Endothelial cell of umbilical vein (primary cell): ENCODE results near the gene RNF32. TPM values are rescaled to one million over a fixed set of nuclear protein-coding genes. Genes with fewer than 3 reads are reported as not detected.

Experiments used
- BruUV-seq: library from RNA; stranded (reverse); fragments of 400-500 nt; replicated peaks from 2 replicates; lab custom pipeline; 2021; lab: Mats Ljungman, UMichigan
- CTCF ChIA-PET: fragments of 300-600, 350-600 bp; sonication (Branson Sonifier 250); formaldehyde crosslinking; loops from one replicate; lab custom pipeline; 2021; ENCODE audit warnings: antibody characterized with exemption, inconsistent platforms; lab: Charles Lee
- POLR2A ChIA-PET: fragments of 300-600, 350-600 bp; sonication (Branson Sonifier 250); formaldehyde crosslinking; loops from one replicate; lab custom pipeline; 2021; ENCODE audit warnings: antibody characterized with exemption, inconsistent platforms; lab: Charles Lee
- DNase-seq: peaks from one replicate; pipeline ENCODE4 v3.0.0-alpha.2; 2011; ENCODE audit warnings: low read depth, low spot score
- FAIRE-seq: peaks from 2 replicates; lab custom pipeline; 2011; peaks lifted over from hg19 to GRCh38; lab: Jason Lieb, UNC
- H2AFZ ChIP-seq: 2 replicates; pipeline ENCODE4 v1.6.0; 2012; ENCODE audit warnings: low read depth, low read length, control low read depth, inconsistent platforms
- H3K27ac ChIP-seq: 2 replicates; pipeline ENCODE4 v1.5.1; 2011; ENCODE audit warnings: low read depth, mild to moderate bottlenecking, control low read depth, low read length, moderate library complexity; ENCODE audit not compliant: insufficient read depth
- H3K27me3 ChIP-seq, 2 experiments: 2 replicates each; pipeline versions ENCODE4 v1.6.0 to v1.6.1; 2011; ENCODE audit warnings: low read length in 2 of 2, mixed read lengths in 1 of 2; ENCODE audit not compliant: control insufficient read depth in 2 of 2, insufficient read depth in 2 of 2
- H3K36me3 ChIP-seq, 2 experiments: 2 replicates in 1 of 2; 3 replicates in 1 of 2; pipeline ENCODE4 v1.5.1; 2011; ENCODE audit warnings: low read length in 2 of 2, mild to moderate bottlenecking in 1 of 2, moderate library complexity in 1 of 2; ENCODE audit not compliant: control insufficient read depth in 2 of 2, insufficient read depth in 2 of 2; ENCODE audit errors: extremely low read depth in 1 of 2
- H3K4me1 ChIP-seq: 3 replicates; pipeline ENCODE4 v1.5.1; 2011; ENCODE audit warnings: mild to moderate bottlenecking, low read length; ENCODE audit not compliant: control insufficient read depth, insufficient read depth; ENCODE audit errors: extremely low read depth
- H3K4me2 ChIP-seq: 2 replicates; pipeline ENCODE4 v1.6.1; 2011; ENCODE audit warnings: low read length, control low read depth, mixed read lengths; ENCODE audit not compliant: insufficient read depth
- H3K4me3 ChIP-seq, 3 experiments: fragments of 200-600 bp in 1 of 3; sonication (generic), shearing (Covaris generic) in 1 of 3; replicated peaks in 1 of 3; 2 replicates each; pipeline ENCODE4 v1.5.1; 2011 to 2016; ENCODE audit warnings: control low read depth in 3 of 3, low read length in 3 of 3, mild to moderate bottlenecking in 2 of 3, inconsistent platforms in 1 of 3, low read depth in 1 of 3, moderate library complexity in 1 of 3; ENCODE audit not compliant: insufficient read depth in 1 of 3
- H3K79me2 ChIP-seq: 2 replicates; pipeline ENCODE4 v1.6.0; 2012; ENCODE audit warnings: low read length, inconsistent platforms; ENCODE audit not compliant: control insufficient read depth, insufficient read depth
- H3K9ac ChIP-seq: replicated peaks from 2 replicates; pipeline ENCODE3; 2011; ENCODE audit warnings: low read length, control low read depth; ENCODE audit not compliant: insufficient read depth; ENCODE audit errors: extremely low read depth
- H3K9me1 ChIP-seq: replicated peaks from 3 replicates; pipeline ENCODE4 v1.6.0; 2011; ENCODE audit warnings: mild to moderate bottlenecking, low read length; ENCODE audit not compliant: control insufficient read depth, insufficient read depth; ENCODE audit errors: extremely low read depth
- H3K9me3 ChIP-seq: replicated peaks from 2 replicates; pipeline ENCODE4 v1.5.1; 2012; ENCODE audit warnings: low read length, inconsistent platforms; ENCODE audit not compliant: control insufficient read depth, insufficient read depth
- H4K20me1 ChIP-seq: replicated peaks from 2 replicates; pipeline ENCODE3; 2011; ENCODE audit warnings: mild to moderate bottlenecking, low read length; ENCODE audit not compliant: control insufficient read depth, insufficient read depth; ENCODE audit errors: extremely low read depth
- CTCF ChIP-seq, 2 donors: IDR thresholded peaks; 1 replicate in 1 of 2; 2 replicates in 1 of 2; pipeline ENCODE4 v1.5.1; 2011; ENCODE audit warnings: low read length in 2 of 2, mild to moderate bottlenecking in 2 of 2, moderate library complexity in 2 of 2, control low read depth in 1 of 2, inconsistent platforms in 1 of 2, low read depth in 1 of 2; ENCODE audit not compliant: insufficient read depth in 1 of 2; ENCODE audit errors: extremely low read depth in 1 of 2
- FOS ChIP-seq: IDR thresholded peaks from 2 replicates; pipeline ENCODE4 v1.6.1; 2011; ENCODE audit warnings: mild to moderate bottlenecking, low read length, moderate library complexity, borderline replicate concordance; ENCODE audit not compliant: insufficient read depth
- GATA2 ChIP-seq: IDR thresholded peaks from 2 replicates; pipeline ENCODE4 v1.7.0; 2011; ENCODE audit warnings: low read depth, mild to moderate bottlenecking, moderate library complexity, mixed read lengths, low read length; ENCODE audit not compliant: insufficient read length, insufficient read depth
- JUN ChIP-seq: IDR thresholded peaks from 2 replicates; pipeline ENCODE4 v1.6.1; 2011; ENCODE audit warnings: borderline replicate concordance, low read depth; ENCODE audit not compliant: insufficient read length, insufficient read depth
- MAX ChIP-seq: IDR thresholded peaks from 2 replicates; pipeline ENCODE4 v1.6.1; 2011; ENCODE audit not compliant: insufficient read depth, insufficient read length
- MYC ChIP-seq: IDR thresholded peaks from one replicate; pipeline ENCODE4 v1.6.1; 2011; ENCODE audit warnings: mild to moderate bottlenecking, low read depth, low read length
- POLR2A ChIP-seq: IDR thresholded peaks from 2 replicates; pipeline ENCODE4 v1.6.1; 2012; ENCODE audit warnings: low read depth, mild to moderate bottlenecking, control low read depth, low read length
- POLR2AphosphoS5 ChIP-seq: IDR thresholded peaks from 2 replicates; pipeline ENCODE4 v1.6.1; 2012; ENCODE audit warnings: low read depth, mild to moderate bottlenecking, control low read depth, low read length, moderate library complexity; ENCODE audit not compliant: insufficient read depth
- dilution Hi-C: fragments of 300-500 bp; cut with MboI; formaldehyde crosslinking; loops from one replicate; pipeline ENCODE4 v1.15.0; 2019; ENCODE audit warnings: low sequenced_read_pairs; ENCODE audit not compliant: extremely low pct_ligation_motif_present
- intact Hi-C: fragments of 100-400 bp; cut with micrococcal nuclease; formaldehyde crosslinking; loops from one replicate; pipeline ENCODE4 v1.10.0; 2022
- polyA plus RNA-seq, 4 experiments: library from polyadenylated mRNA; depleted of rRNA in 3 of 4; stranded (reverse) in 3 of 4; unstranded in 1 of 4; fragments of >200 nt; gene quantifications; 2 replicates each; pipeline versions ENCODE4 v1.2.1 to v1.2.3, GENCODE V29; 2011 to 2012; ENCODE audit warnings: missing spikeins in 1 of 4
- total RNA-seq: library from RNA; stranded (reverse); gene quantifications from 2 replicates; pipeline ENCODE4 v1.2.3, GENCODE V29; 2021

RNF32 gene
- total and polyA plus RNA-seq, 2 donors (not counting 3 experiments of a cell fraction or from before 2014, with no cell fraction given), result 0.14 TPM; not detected in 1

- Histone ChIP-seq H3K4me1 (peaks cover 14% of the 10 kb centered on the region), H3K27ac (no peak overlapping the region), H3K9me1 (no peaks in the 10 kb centered on the region), H3K4me3 (no peak overlapping the region), H3K36me3 (no peaks in the 10 kb centered on the region), H3K4me2 (no peak overlapping the region), H3K9me3 (no peaks in the 10 kb centered on the region), H4K20me1 (no peaks in the 10 kb centered on the region), H3K27me3 (no peaks in the 10 kb centered on the region), H2AFZ (no peak overlapping the region), H3K9ac (no peak overlapping the region), H3K79me2 (no peaks in the 10 kb centered on the region)
- ChIA-PET POLR2A (no interaction called here), CTCF (no interaction called here)
- DNase-seq (no peak), FAIRE-seq (no peak)
- TF ChIP-seq POLR2AphosphoS5, result no peak
- TF ChIP-seq FOS, result no peak
- no peak for TF ChIP-seq MAX
- no peak for TF ChIP-seq POLR2A
- no peak for TF ChIP-seq CTCF (IDR thresholded peaks at IDR 0.05; ENCODE audit: extremely low read depth in 1 of 2, insufficient read depth in 1 of 2, low read depth in 1 of 2, low read length in 2 of 2)
- no peak for TF ChIP-seq MYC
- no peak for TF ChIP-seq JUN
- TF ChIP-seq GATA2, result no peak
- no TSS peak for BruUV-seq
- intact Hi-C loops (loop anchor here (10.0 kb wide), 1 partner anchor 131 kb away; no protein-coding TSS in a partner anchor), dilution Hi-C loops (no loop called here)
These were observed 34.4 kb upstream of the RNF32 start for GRCh38 chr7:156606135-156606534.
